Measurements from ENCODE around the gene UBE2D2. TPM values are rescaled to one million over a fixed set of nuclear protein-coding genes. Genes with fewer than 3 reads are reported as not detected.

UBE2D2 gene
- total RNA-seq, 1 donor from 2014 or later: 78.2 TPM

DNA sequence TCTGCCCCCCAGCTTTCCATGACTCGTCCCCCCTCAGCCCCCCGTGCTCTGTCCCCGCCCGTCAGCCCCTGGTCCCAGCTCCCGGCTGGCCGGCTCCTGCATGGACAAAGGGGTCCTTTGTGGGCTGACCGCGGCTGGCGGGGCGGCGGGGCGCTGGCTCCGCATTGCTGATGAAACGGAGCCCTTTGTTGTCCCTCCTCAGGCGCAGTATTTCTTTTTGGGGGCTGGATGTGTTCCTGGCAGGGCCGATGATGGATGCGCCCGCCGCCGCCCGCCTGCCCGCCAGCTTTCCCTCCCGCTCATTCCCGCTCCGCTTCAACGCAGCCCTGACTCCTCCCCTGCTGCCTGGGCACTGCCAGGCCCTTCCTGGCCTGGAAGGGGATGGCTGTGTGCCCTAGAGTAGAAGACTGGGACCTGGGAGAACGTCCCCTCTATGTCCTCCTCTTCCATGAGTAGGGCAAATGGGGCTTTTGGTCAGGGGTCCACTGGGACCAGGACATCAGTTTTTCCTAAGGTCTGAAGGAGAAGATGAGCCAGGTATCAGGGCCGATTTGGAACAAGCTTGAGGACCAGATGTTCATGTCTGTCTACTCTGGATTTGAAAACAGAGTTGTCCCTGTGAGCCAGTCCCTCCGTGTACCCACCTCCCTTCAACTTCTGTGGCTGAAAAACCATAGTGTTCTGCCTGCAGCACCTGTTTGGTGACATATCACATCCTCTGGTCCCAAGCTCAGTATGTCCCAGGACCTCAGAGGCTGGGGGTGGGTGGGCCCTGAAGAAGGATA is 116.0 kb downstream of the UBE2D2 start:
- no peak for DNase-seq (ENCODE audit: low read depth)

Other genes starting within 250 kb of the UBE2D2 start
- gene PAIP2, start 219.5 kb upstream of the UBE2D2 start, total RNA-seq: 62.3 and 110 TPM in 2 replicates
- 1.4 and 3.0 TPM in 2 replicates for gene SLC23A1, start 178.0 kb upstream of the UBE2D2 start, total RNA-seq
- gene MZB1, start 171.4 kb upstream of the UBE2D2 start, total RNA-seq: not detected in 2 replicates
- gene PROB1, start 166.2 kb upstream of the UBE2D2 start, total RNA-seq: 0.52 and 2.8 TPM in 2 replicates
- 6.6 and 6.9 TPM in 2 replicates for gene SPATA24, start 157.2 kb upstream of the UBE2D2 start, total RNA-seq
- gene DNAJC18, start 121.8 kb upstream of the UBE2D2 start, total RNA-seq: 6.3 and 11.1 TPM in 2 replicates
- gene ECSCR, start 98.6 kb upstream of the UBE2D2 start, total RNA-seq: 0.17 and 0.40 TPM in 2 replicates
- not detected in 2 replicates for gene SMIM33, start 90.3 kb upstream of the UBE2D2 start, total RNA-seq
- gene STING1, start 78.6 kb upstream of the UBE2D2 start, total RNA-seq: 12.4 and 15.5 TPM in 2 replicates
- gene CXXC5, start 87.0 kb downstream of the UBE2D2 start, total RNA-seq: 187 and 252 TPM in 2 replicates
- gene PSD2, start 234.5 kb downstream of the UBE2D2 start, total RNA-seq: 0.05 TPM in 1 of 2 replicates, not detected in the other

All from renal cortical epithelial cell (primary cell).